Heart left ventricle (tissue), 13 donors: ENCODE results near the gene PPP1R14C.

Experiments
- POLR2A ChIP-seq, 2 donors: fragments of 450-650 bp; IDR thresholded peaks; one replicate each; pipeline ENCODE4 v1.6.1; 2017; ENCODE audit warnings: antibody characterized with exemption in 2 of 2, mild to moderate bottlenecking in 2 of 2, moderate library complexity in 2 of 2
- TF ChIP-seq, protein P1 (sequence below), 12 donors: fragments of 200-600 bp; sonication (generic) in 4 of 12; IDR thresholded peaks; one replicate each; pipeline versions ENCODE4 v1.5.0 to v1.8.0; 2018 to 2022; ENCODE audit warnings: antibody characterized with exemption in 12 of 12, mild to moderate bottlenecking in 5 of 12
- donor health status: ischemic (EF 13 %, LVEDD 7.1; RV severe dilation, severe dysfunction).
- donor health status: DM: no; HTN: yes; CAD: no.
- donor health status: DM: no; HTN: no; CAD: no.
- donor health status: ischemic (EF 25% LVEDD 6.9; RV normal size, moderate dysfunction).
- donor health status: ischemic (EF 25% LVEDD 5.7; RV mildly dilated, moderate dysfunction).
- donor health status: ischemic (EF 35%, LVEDD 5.7; RV mildly dilated, moderate dysfunction).
- donor health status: nonischemic (EF 11% LVEDD 7.7; RV severe dilation, severe dysfunction).
- donor health status: DM: yes; HTN: yes; CAD: no.
- donor health status: PGD.
- donor health status: ischemic (EF 29% LVEDD 5.4; RV normal size, mild dysfunction).
- donor health status: nonischemic (EF 23%, LVEDD 6.1; RV moderate dilation, normal function).

DNA sequence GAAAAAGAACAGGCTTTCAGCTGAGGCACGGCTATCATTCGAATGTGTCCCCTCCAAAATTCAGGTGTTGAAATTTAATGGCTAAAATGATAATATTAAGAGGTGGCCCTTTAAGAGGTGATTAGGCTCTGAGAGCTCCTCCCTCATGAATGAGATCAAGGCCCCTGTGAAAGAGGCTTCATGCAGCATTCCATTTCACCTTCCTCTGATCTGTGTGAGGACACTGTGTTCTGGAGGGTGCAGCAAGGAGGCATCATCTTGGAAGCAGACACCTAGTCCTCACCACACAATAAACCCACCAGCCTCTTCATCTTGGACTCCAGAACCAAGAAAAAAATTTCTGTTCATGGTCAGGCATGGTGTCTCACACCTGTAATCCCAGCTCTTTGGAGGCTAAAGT is 56.4 kb downstream of the PPP1R14C start:
- TF ChIP-seq, protein P1, sequence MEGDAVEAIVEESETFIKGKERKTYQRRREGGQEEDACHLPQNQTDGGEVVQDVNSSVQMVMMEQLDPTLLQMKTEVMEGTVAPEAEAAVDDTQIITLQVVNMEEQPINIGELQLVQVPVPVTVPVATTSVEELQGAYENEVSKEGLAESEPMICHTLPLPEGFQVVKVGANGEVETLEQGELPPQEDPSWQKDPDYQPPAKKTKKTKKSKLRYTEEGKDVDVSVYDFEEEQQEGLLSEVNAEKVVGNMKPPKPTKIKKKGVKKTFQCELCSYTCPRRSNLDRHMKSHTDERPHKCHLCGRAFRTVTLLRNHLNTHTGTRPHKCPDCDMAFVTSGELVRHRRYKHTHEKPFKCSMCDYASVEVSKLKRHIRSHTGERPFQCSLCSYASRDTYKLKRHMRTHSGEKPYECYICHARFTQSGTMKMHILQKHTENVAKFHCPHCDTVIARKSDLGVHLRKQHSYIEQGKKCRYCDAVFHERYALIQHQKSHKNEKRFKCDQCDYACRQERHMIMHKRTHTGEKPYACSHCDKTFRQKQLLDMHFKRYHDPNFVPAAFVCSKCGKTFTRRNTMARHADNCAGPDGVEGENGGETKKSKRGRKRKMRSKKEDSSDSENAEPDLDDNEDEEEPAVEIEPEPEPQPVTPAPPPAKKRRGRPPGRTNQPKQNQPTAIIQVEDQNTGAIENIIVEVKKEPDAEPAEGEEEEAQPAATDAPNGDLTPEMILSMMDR (IDR thresholded peaks at IDR 0.05) = no peak
- TF ChIP-seq POLR2A (IDR thresholded peaks at IDR 0.05) = no peak
